IMR-90 (cell line): ENCODE measurements around the gene CBX8. TPM values are rescaled to one million over a fixed set of nuclear protein-coding genes. Genes with fewer than 3 reads are reported as not detected.

Source experiments
- ATAC-seq: fragments of 200-7000 bp; cut with Tn5 transposase; 2 replicates; pipeline ENCODE4 v1.9.1; 2020; ENCODE audit warnings: low read depth, mild to moderate bottlenecking, moderate library complexity
- BruUV-seq: library from RNA; stranded (reverse); fragments of 400-500 nt; replicated peaks from 2 replicates; lab custom pipeline; 2021; lab: Mats Ljungman, UMichigan
- CTCF ChIA-PET: fragments of 300-600 bp; formaldehyde crosslinking; extraction: SDS; loops from one replicate; lab custom pipeline; 2021; ENCODE audit warnings: antibody characterized with exemption; lab: Yijun Ruan, JAX
- POLR2A ChIA-PET: fragments of 300-600 bp; sonication (Branson Sonifier 250); formaldehyde crosslinking; loops from one replicate; lab custom pipeline; 2022; ENCODE audit warnings: antibody characterized with exemption; ENCODE audit not compliant: unreplicated experiment; lab: Charles Lee
- DNase-seq: peaks from one replicate; pipeline ENCODE4 v3.0.0; 2013
- H2AFZ ChIP-seq: replicated peaks from 2 replicates; pipeline ENCODE3; 2013; ENCODE audit warnings: low read length, mild to moderate bottlenecking; ENCODE audit not compliant: poor library complexity
- H2AK5ac ChIP-seq: 2 replicates; pipeline ENCODE4 v1.6.1; 2013; ENCODE audit warnings: low read depth, low read length, inconsistent platforms
- H2AK9ac ChIP-seq: replicated peaks from 2 replicates; pipeline ENCODE3; 2013; ENCODE audit warnings: mild to moderate bottlenecking, low read depth, low read length, moderate library complexity; ENCODE audit not compliant: poor library complexity
- H2BK120ac ChIP-seq: 2 replicates; pipeline ENCODE4 v1.6.1; 2013; ENCODE audit warnings: low read depth, low read length, inconsistent platforms
- H2BK15ac ChIP-seq: 3 replicates; pipeline ENCODE4 v1.6.1; 2013; ENCODE audit warnings: low read depth, low read length, inconsistent platforms
- H2BK20ac ChIP-seq: 2 replicates; pipeline ENCODE4 v1.6.1; 2013; ENCODE audit warnings: low read depth, mild to moderate bottlenecking, inconsistent platforms, low read length, moderate library complexity
- H2BK5ac ChIP-seq: 2 replicates; pipeline ENCODE4 v1.6.1; 2013; ENCODE audit warnings: mild to moderate bottlenecking, low read depth, low read length, inconsistent platforms; ENCODE audit not compliant: poor library complexity, severe bottlenecking
- H3K14ac ChIP-seq: replicated peaks from 2 replicates; pipeline ENCODE4 v1.6.1; 2013; ENCODE audit warnings: low read depth, low read length, inconsistent platforms
- H3K18ac ChIP-seq: 2 replicates; pipeline ENCODE4 v1.6.1; 2013; ENCODE audit warnings: low read depth, low read length, control low read depth
- H3K23ac ChIP-seq: 2 replicates; pipeline ENCODE4 v1.6.1; 2013; ENCODE audit warnings: low read depth, low read length, inconsistent platforms
- H3K27ac ChIP-seq: 2 replicates; pipeline ENCODE4 v1.5.1; 2013; ENCODE audit warnings: mild to moderate bottlenecking, control low read depth, low read length; ENCODE audit not compliant: insufficient read depth
- H3K27me3 ChIP-seq: 2 replicates; pipeline ENCODE4 v1.6.1; 2013; ENCODE audit warnings: low read length; ENCODE audit not compliant: control insufficient read depth, insufficient read depth
- H3K36me3 ChIP-seq: 2 replicates; pipeline ENCODE4 v1.6.1; 2013; ENCODE audit warnings: low read length, mixed read lengths; ENCODE audit not compliant: control insufficient read depth, insufficient read depth
- H3K4ac ChIP-seq: 2 replicates; pipeline ENCODE4 v1.6.1; 2013; ENCODE audit warnings: low read depth, low read length, inconsistent platforms
- H3K4me1 ChIP-seq: 2 replicates; pipeline ENCODE4 v1.6.1; 2013; ENCODE audit warnings: low read length, mixed read lengths; ENCODE audit not compliant: control insufficient read depth, insufficient read depth
- H3K4me2 ChIP-seq: 2 replicates; pipeline ENCODE4 v1.6.1; 2013; ENCODE audit warnings: low read depth, mild to moderate bottlenecking, control low read depth, low read length, moderate library complexity
- H3K4me3 ChIP-seq: 2 replicates; pipeline ENCODE4 v1.5.1; 2013; ENCODE audit warnings: low read depth, mild to moderate bottlenecking, control low read depth, low read length, moderate library complexity; ENCODE audit not compliant: insufficient read depth
- H3K56ac ChIP-seq: 2 replicates; pipeline ENCODE4 v1.6.1; 2013; ENCODE audit warnings: low read length, inconsistent platforms; ENCODE audit not compliant: insufficient read depth; ENCODE audit errors: extremely low read depth
- H3K79me1 ChIP-seq, 2 experiments: 2 replicates each; pipeline ENCODE4 v1.6.1; 2013; ENCODE audit warnings: low read length in 2 of 2, inconsistent platforms in 1 of 2, low read depth in 1 of 2
- H3K9ac ChIP-seq: 2 replicates; pipeline ENCODE4 v1.6.1; 2013; ENCODE audit warnings: low read depth, low read length, control low read depth
- H3K9me1 ChIP-seq: 2 replicates; pipeline ENCODE4 v1.6.1; 2013; ENCODE audit warnings: low read length, inconsistent platforms; ENCODE audit not compliant: insufficient read depth
- H3K9me3 ChIP-seq: 2 replicates; pipeline ENCODE4 v1.6.1; 2013; ENCODE audit warnings: low read length; ENCODE audit not compliant: control insufficient read depth, insufficient read depth
- H4K20me1 ChIP-seq: 2 replicates; pipeline ENCODE4 v1.6.1; 2013; ENCODE audit warnings: low read length, inconsistent platforms; ENCODE audit not compliant: insufficient read depth
- H4K5ac ChIP-seq: 2 replicates; pipeline ENCODE4 v1.6.1; 2013; ENCODE audit warnings: mild to moderate bottlenecking, low read depth, low read length, control low read depth
- H4K8ac ChIP-seq, 2 experiments: 2 replicates each; pipeline ENCODE4 v1.6.1; 2013; ENCODE audit warnings: low read depth in 2 of 2, low read length in 2 of 2, control low read depth in 1 of 2, inconsistent platforms in 1 of 2
- H4K91ac ChIP-seq: 2 replicates; pipeline ENCODE4 v1.6.1; 2013; ENCODE audit warnings: low read depth, low read length, inconsistent platforms; ENCODE audit not compliant: insufficient read depth
- BHLHE40 ChIP-seq: fragments of 150-350 bp; IDR thresholded peaks from 2 replicates; pipeline ENCODE4 v1.6.1; 2016; ENCODE audit warnings: mild to moderate bottlenecking, low read depth, low read length
- CEBPB ChIP-seq: IDR thresholded peaks from 2 replicates; pipeline ENCODE4 v1.6.1; 2012; ENCODE audit warnings: low read depth, low read length, improper control_type of control experiment
- CHD1 ChIP-seq: IDR thresholded peaks from 2 replicates; pipeline ENCODE4 v1.6.1; 2012; ENCODE audit warnings: low read depth, low read length, improper control_type of control experiment
- FOS ChIP-seq: fragments of 150-350 bp; IDR thresholded peaks from 2 replicates; pipeline ENCODE4 v1.6.1; 2016; ENCODE audit warnings: low read depth, low read length
- MAFK ChIP-seq: IDR thresholded peaks from 2 replicates; pipeline ENCODE4 v1.6.1; 2012; ENCODE audit warnings: low read depth, low read length, improper control_type of control experiment
- MAZ ChIP-seq: IDR thresholded peaks from 2 replicates; pipeline ENCODE4 v1.6.1; 2012; ENCODE audit warnings: low read depth, mild to moderate bottlenecking, low read length, improper control_type of control experiment, moderate library complexity, borderline replicate concordance
- MXI1 ChIP-seq: IDR thresholded peaks from 2 replicates; pipeline ENCODE4 v1.6.1; 2012; ENCODE audit warnings: low read depth, mild to moderate bottlenecking, low read length, moderate library complexity, borderline replicate concordance
- NFE2L2 ChIP-seq: fragments of 150-350 bp; IDR thresholded peaks from 2 replicates; pipeline ENCODE4 v1.6.1; 2016; ENCODE audit warnings: low read depth, mild to moderate bottlenecking, low read length
- POLR2A ChIP-seq: IDR thresholded peaks from 2 replicates; pipeline ENCODE4 v1.6.1; 2012; ENCODE audit warnings: mild to moderate bottlenecking, low read depth, low read length
- RAD21 ChIP-seq: IDR thresholded peaks from 2 replicates; pipeline ENCODE4 v1.6.1; 2012; ENCODE audit warnings: low read length, improper control_type of control experiment
- RCOR1 ChIP-seq: IDR thresholded peaks from 2 replicates; pipeline ENCODE4 v1.6.1; 2012; ENCODE audit warnings: mild to moderate bottlenecking, low read length, improper control_type of control experiment; ENCODE audit not compliant: insufficient replicate concordance
- RFX5 ChIP-seq: IDR thresholded peaks from 2 replicates; pipeline ENCODE4 v1.8.0; 2012; ENCODE audit warnings: low read depth, mild to moderate bottlenecking, low read length, moderate library complexity
- SMC3 ChIP-seq: fragments of 150-350 bp; IDR thresholded peaks from 2 replicates; pipeline ENCODE4 v1.6.1; 2016; ENCODE audit warnings: low read depth, mild to moderate bottlenecking, antibody characterized with exemption, low read length, moderate library complexity
- USF2 ChIP-seq: fragments of 150-350 bp; IDR thresholded peaks from 2 replicates; pipeline ENCODE4 v1.6.1; 2017; ENCODE audit warnings: mild to moderate bottlenecking, antibody characterized with exemption, low read length, low read depth
- WGBS, 2 experiments: methylation state at CpG; one replicate each; pipeline versions ENCODE4 v1.1.5 to v1.1.7; 2013; ENCODE audit warnings: missing lambda C conversion rate in 2 of 2; ENCODE audit not compliant: insufficient read length in 1 of 2; ENCODE audit errors: extremely low coverage in 2 of 2; 5-methylcytosine and 5-hydroxymethylcytosine counted together
- dilution Hi-C: fragments of 300-500 bp; cut with HindIII; formaldehyde crosslinking; loops from one replicate; pipeline ENCODE4 v1.14.3; 2018; ENCODE audit warnings: low sequenced_read_pairs; ENCODE audit not compliant: unreplicated experiment
- in situ Hi-C: fragments of 300-500 bp; cut with MboI; formaldehyde crosslinking; loops from 3 replicates; pipeline ENCODE4 v1.14.3; 2019; ENCODE audit warnings: low sequenced_read_pairs, inconsistent platforms, mixed read lengths
- intact Hi-C: fragments of 100-400 bp; cut with micrococcal nuclease; formaldehyde crosslinking; loops from 2 replicates; pipeline ENCODE4 v1.10.0; 2022
- polyA plus RNA-seq, 3 experiments: library from polyadenylated mRNA; depleted of rRNA; stranded (reverse); fragments of >200 nt; gene quantifications; 2 replicates each; pipeline ENCODE4 v1.2.3, GENCODE V29; 2012; ENCODE audit warnings: low replicate concordance in 1 of 3
- total RNA-seq: library from RNA; depleted of rRNA; stranded (reverse); fragments of >200 nt; gene quantifications from 2 replicates; pipeline ENCODE4 v1.2.3, GENCODE V29; 2012
- TF ChIP-seq, protein P1 (sequence below): conservative IDR thresholded peaks from 2 replicates; pipeline ENCODE4 v1.5.1; 2012; ENCODE audit warnings: mild to moderate bottlenecking, low read depth, low read length, improper control_type of control experiment
- TF ChIP-seq, protein P2 (sequence below): fragments of 150-350 bp; IDR thresholded peaks from 2 replicates; pipeline ENCODE4 v1.6.1; 2016; ENCODE audit warnings: low read depth, mild to moderate bottlenecking, low read length, moderate library complexity, borderline replicate concordance

Gene CBX8
- total and polyA plus RNA-seq, 2 of the 4 experiments (the other 2 are of a cell fraction) = 3.2 to 5.4 TPM

DNA sequence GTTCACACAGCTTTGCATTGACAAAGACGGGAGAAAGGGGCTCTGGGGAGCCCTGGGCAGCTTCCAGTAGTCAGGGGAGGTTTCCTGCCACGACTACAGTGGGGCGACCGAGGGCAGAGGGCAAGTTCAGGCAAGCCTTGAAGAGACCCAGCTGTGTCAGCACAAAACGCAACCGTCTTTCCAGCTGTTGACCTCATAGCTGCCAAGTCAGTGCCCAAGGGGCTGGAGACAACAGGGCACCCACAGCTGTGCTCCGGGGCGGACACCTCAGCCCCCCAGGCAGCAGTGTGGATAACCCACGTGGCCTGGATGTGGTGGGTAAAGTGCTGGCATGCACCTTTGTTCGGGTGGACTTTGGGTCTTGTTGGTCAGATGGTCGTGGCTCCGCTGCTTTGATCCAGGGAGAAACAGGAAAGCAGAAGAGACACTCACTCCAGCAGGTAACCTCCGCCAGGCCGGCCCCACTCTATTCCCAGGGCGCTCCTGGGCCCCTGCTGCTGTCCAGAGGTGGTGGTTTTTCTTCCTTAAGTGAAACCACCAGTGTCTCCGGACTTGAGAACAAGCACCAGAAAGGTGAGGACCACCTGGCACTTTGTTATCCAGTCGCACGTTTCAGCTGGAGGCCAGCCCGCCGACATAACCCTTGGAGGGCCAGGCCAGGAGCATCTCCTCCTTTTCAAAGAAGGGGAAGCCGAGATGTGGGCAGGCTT lies 36.5 kb downstream of the CBX8 start:
- Histone ChIP-seq H3K18ac (no peak overlapping the region), H3K9me1 (no peaks in the 10 kb centered on the region), H3K9me3 (no peaks in the 10 kb centered on the region), H3K27me3 (peaks cover 30% of the 10 kb centered on the region), H3K9ac (no peak overlapping the region), H2AFZ (peak overlapping the region; percentile 58), H3K23ac (no peak overlapping the region), H3K27ac (no peak overlapping the region), H3K56ac (no peak overlapping the region), H3K4me1 (no peaks in the 10 kb centered on the region; the same call in 1 of the 2 replicates), H2BK5ac (no peak overlapping the region), H4K91ac (no peak overlapping the region), H2AK9ac (peak overlapping the region; percentile 65), H4K8ac (no peak overlapping the region), H3K14ac (no peak overlapping the region), H3K36me3 (no peaks in the 10 kb centered on the region), H4K20me1 (no peaks in the 10 kb centered on the region), H2BK120ac (no peak overlapping the region), H2BK15ac (no peak overlapping the region), H3K4me3 (no peak overlapping the region), H3K79me1 (no peaks in the 10 kb centered on the region), H3K4ac (no peak overlapping the region), H3K4me2 (no peak overlapping the region), H4K5ac (no peak overlapping the region), H2BK20ac (no peak overlapping the region), H2AK5ac (no peak overlapping the region)
- DNase-seq (no peak), ATAC-seq (no peak)
- intact Hi-C loops (no loop called here), in situ Hi-C loops (no loop called here), dilution Hi-C loops (no loop called here)
- ChIA-PET POLR2A (no interaction called here), CTCF (no interaction called here)
- BruUV-seq = no TSS peak
- 59% methylated on average over 10 of the region's 21 CpGs; no CpG with 5 or more reads in 1 of the 2 experiments for WGBS, 2 experiments
- no peak for TF ChIP-seq USF2
- no peak for TF ChIP-seq SMC3
- TF ChIP-seq MAZ = no peak
- TF ChIP-seq RCOR1 = no peak
- TF ChIP-seq, protein P1, sequence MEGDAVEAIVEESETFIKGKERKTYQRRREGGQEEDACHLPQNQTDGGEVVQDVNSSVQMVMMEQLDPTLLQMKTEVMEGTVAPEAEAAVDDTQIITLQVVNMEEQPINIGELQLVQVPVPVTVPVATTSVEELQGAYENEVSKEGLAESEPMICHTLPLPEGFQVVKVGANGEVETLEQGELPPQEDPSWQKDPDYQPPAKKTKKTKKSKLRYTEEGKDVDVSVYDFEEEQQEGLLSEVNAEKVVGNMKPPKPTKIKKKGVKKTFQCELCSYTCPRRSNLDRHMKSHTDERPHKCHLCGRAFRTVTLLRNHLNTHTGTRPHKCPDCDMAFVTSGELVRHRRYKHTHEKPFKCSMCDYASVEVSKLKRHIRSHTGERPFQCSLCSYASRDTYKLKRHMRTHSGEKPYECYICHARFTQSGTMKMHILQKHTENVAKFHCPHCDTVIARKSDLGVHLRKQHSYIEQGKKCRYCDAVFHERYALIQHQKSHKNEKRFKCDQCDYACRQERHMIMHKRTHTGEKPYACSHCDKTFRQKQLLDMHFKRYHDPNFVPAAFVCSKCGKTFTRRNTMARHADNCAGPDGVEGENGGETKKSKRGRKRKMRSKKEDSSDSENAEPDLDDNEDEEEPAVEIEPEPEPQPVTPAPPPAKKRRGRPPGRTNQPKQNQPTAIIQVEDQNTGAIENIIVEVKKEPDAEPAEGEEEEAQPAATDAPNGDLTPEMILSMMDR = no peak
- TF ChIP-seq RFX5 = no peak
- no peak for TF ChIP-seq CHD1
- no peak for TF ChIP-seq RAD21
- no peak for TF ChIP-seq POLR2A
- no peak for TF ChIP-seq NFE2L2
- TF ChIP-seq FOS = no peak
- TF ChIP-seq MAFK = no peak
- no peak for TF ChIP-seq BHLHE40
- TF ChIP-seq, protein P2, sequence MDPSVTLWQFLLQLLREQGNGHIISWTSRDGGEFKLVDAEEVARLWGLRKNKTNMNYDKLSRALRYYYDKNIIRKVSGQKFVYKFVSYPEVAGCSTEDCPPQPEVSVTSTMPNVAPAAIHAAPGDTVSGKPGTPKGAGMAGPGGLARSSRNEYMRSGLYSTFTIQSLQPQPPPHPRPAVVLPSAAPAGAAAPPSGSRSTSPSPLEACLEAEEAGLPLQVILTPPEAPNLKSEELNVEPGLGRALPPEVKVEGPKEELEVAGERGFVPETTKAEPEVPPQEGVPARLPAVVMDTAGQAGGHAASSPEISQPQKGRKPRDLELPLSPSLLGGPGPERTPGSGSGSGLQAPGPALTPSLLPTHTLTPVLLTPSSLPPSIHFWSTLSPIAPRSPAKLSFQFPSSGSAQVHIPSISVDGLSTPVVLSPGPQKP = no peak
- no peak for TF ChIP-seq MXI1
- TF ChIP-seq CEBPB = no peak
